HG02885 (cell line): ENCODE data around the gene LEPROT.

Experiments
- ATAC-seq: cut with Tn5 transposase; IDR thresholded peaks from one replicate; pipeline ENCODE4 v1.9.1; 2021; ENCODE audit warnings: mild to moderate bottlenecking; ENCODE audit not compliant: unreplicated experiment, poor library complexity

LEPROT gene

DNA sequence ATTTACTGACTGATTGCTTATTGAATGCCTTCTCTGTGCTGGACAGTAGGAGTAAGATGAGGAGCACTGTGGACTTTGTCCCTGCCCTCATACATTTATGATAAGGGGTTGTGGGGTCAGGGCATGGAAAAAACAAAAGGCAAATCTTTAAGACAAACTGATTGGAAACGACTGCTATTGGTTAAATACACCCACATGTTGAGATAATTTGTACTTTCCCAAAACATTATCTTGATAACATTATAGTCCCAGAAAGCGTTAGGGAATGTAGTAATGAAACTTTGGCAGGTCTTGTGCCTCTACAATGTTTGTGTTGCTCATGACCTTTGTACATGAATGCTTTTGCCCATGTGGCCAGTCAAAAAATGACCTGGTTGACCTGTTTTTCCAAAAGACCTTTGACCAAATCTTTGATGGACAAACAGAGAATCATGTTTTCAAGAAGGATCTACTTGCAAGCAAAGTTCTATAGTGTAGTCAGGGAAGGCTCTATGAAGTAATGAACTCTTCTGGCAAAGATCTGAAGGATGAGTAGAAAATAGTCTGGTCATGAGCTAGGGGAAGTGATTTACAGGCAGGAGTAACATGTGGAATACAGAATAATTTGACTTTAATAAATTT is 50.9 kb downstream of the LEPROT start:
- ATAC-seq: no peak

- ATAC-seq: no peak
Observed at GRCh38 chr1:65471861-65472332, 51.4 kb downstream of the LEPROT start.

GRCh38 chr1:65476327-65476726 is 55.9 kb downstream of the LEPROT start:
- no peak for ATAC-seq

- ATAC-seq: no peak
Observed at GRCh38 chr1:65477414-65478378, 57.2 kb downstream of the LEPROT start.

DNA sequence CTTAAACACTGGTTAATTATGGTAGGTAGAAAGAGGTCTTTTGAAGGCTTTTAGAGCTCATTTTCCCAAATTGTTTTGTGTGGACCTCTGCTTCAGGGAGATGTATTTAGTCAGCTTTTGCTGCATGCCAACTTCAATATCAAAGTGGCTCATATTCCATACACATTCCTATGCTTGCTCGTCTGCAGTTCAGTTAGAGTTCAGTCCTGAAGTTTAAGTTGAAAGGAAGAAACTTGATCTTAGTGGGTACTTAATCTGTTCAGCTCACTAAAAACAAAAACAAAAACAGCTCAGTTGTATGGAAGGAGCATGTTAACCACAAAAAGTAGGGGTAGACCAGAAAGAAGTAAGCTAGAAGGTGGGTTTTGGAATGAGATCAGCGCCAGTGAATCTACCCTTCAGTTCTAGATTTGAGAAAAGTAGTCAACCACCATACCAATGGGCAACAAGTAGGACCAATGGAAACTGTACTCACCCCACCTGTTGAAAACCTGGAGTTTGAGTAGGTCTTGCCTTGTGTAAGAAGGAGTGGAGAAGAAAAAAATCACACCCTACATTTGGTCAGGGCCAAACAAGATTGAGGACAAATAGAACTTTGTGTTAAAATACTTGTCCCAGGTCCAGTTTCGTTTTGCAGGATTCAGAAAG is 58.0 kb downstream of the LEPROT start:
- no peak for ATAC-seq

- no peak for ATAC-seq
Observed at GRCh38 chr1:65479554-65480204, 59.2 kb downstream of the LEPROT start.

DNA sequence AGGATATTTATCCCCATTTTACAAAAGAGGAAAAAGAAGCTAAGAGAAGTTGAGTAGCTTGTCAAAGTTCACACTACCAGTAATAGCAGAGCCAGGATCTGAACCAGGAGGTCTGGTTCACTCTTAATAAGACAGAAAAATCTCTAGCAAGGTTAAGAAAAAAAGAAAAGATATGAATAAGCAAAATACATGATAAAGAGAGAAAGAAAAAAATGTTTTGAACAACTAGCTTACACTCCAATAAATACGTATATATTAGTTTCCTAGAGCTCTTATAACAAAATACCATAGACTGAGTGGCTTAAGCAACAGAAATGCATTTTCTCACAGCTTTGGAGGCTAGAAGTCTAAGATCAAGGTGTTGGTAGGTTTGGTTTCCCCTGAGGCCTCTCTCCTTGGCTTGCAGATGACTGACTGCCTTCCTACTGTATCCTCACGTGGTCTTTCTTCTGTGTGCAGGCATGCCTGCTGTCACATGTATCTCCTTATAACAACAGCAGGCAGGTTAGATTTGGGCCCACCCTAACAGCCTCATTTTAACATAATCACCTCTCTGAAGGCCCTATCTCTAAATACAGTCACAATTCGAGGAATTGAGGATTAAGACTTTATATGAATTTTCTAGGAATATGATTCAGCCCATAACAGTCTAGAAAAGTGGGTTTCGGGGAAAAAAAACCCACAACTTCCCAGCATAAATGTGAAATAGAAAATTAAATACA is 60.4 kb downstream of the LEPROT start:
- no peak for ATAC-seq

GRCh38 chr1:65483993-65484754 is 63.7 kb downstream of the LEPROT start:
- no peak for ATAC-seq
